GM12878 (cell line): Measurements from ENCODE around the gene PLET1. TPM values are rescaled to one million over a fixed set of nuclear protein-coding genes. Genes with fewer than 3 reads are reported as not detected.

Experiments used
- ATAC-seq: fragments of 200-7000 bp; cut with Tn5 transposase; 3 replicates; pipeline ENCODE4 v1.9.1; 2020; ENCODE audit warnings: mild to moderate bottlenecking, moderate library complexity
- BruUV-seq: library from RNA; stranded (reverse); fragments of 400-500 nt; replicated peaks from 2 replicates; lab custom pipeline; 2021; lab: Mats Ljungman, UMichigan
- CTCF ChIA-PET: fragments of 300-600 bp; sonication (Branson Sonifier 250); formaldehyde crosslinking; extraction: SDS; loops from one replicate; lab custom pipeline; 2021; ENCODE audit warnings: inconsistent platforms; lab: Yijun Ruan, JAX
- POLR2A ChIA-PET: fragments of 350-600 bp; formaldehyde crosslinking; extraction: SDS; loops from one replicate; lab custom pipeline; 2021; ENCODE audit warnings: inconsistent platforms; lab: Charles Lee
- RAD21 ChIA-PET: fragments of 300-600 bp; sonication (Branson Sonifier 250); formaldehyde crosslinking; loops from one replicate; lab custom pipeline; 2023; ENCODE audit warnings: antibody characterized with exemption; ENCODE audit not compliant: unreplicated experiment; lab: Charles Lee
- SMC1A ChIA-PET: fragments of 300-600 bp; sonication (Branson Sonifier 250); formaldehyde crosslinking; loops from one replicate; lab custom pipeline; 2023; ENCODE audit not compliant: unreplicated experiment, uncharacterized antibody; lab: Charles Lee
- DNase-seq: peaks from one replicate; pipeline ENCODE4 v3.0.0-alpha.2; 2011; ENCODE audit warnings: low read depth, low spot score
- FAIRE-seq: peaks from 3 replicates; lab custom pipeline; 2011; peaks lifted over from hg19 to GRCh38; lab: Jason Lieb, UNC
- H2AFZ ChIP-seq: 2 replicates; pipeline ENCODE4 v1.6.0; 2011; ENCODE audit warnings: low read depth, low read length, control low read depth; ENCODE audit not compliant: control insufficient read depth
- H3K27ac ChIP-seq: 2 replicates; pipeline ENCODE4 v1.5.1; 2011; ENCODE audit warnings: control low read depth; ENCODE audit not compliant: control insufficient read depth, insufficient read depth
- H3K27me3 ChIP-seq, 2 experiments: replicated peaks in 1 of 2; 2 replicates each; pipeline versions ENCODE4 v1.6.0 to v1.6.1; 2011; ENCODE audit warnings: low read length in 1 of 2; ENCODE audit not compliant: control insufficient read depth in 2 of 2, insufficient read depth in 2 of 2
- H3K36me3 ChIP-seq, 2 experiments: 2 replicates each; pipeline ENCODE4 v1.5.1; 2011; ENCODE audit warnings: low read length in 1 of 2; ENCODE audit not compliant: control insufficient read depth in 2 of 2, insufficient read depth in 2 of 2
- H3K4me1 ChIP-seq: 2 replicates; pipeline ENCODE4 v1.6.1; 2011; ENCODE audit warnings: mild to moderate bottlenecking, low read length, moderate library complexity, mixed read lengths; ENCODE audit not compliant: control insufficient read depth, insufficient read depth
- H3K4me2 ChIP-seq: 2 replicates; pipeline ENCODE4 v1.6.0; 2011; ENCODE audit warnings: control low read depth; ENCODE audit not compliant: control insufficient read depth, insufficient read depth
- H3K4me3 ChIP-seq: fragments of 200-600 bp; sonication (generic); 2 replicates; pipeline ENCODE4 v1.5.1; 2016
- H3K79me2 ChIP-seq: 2 replicates; pipeline ENCODE4 v1.6.0; 2011; ENCODE audit warnings: low read length; ENCODE audit not compliant: control insufficient read depth, insufficient read depth
- H3K9ac ChIP-seq: 2 replicates; pipeline ENCODE4 v1.8.0; 2011; ENCODE audit warnings: low read length, control low read depth, mixed read lengths; ENCODE audit not compliant: control insufficient read depth, insufficient read depth
- H3K9me3 ChIP-seq: replicated peaks from 3 replicates; pipeline ENCODE4 v1.5.1; 2011; ENCODE audit warnings: mild to moderate bottlenecking, low read length; ENCODE audit not compliant: control insufficient read depth, insufficient read depth
- H4K20me1 ChIP-seq: 2 replicates; pipeline ENCODE4 v1.6.0; 2011; ENCODE audit not compliant: control insufficient read depth, insufficient read depth
- CHD2 ChIP-seq: IDR thresholded peaks from 2 replicates; pipeline ENCODE4 v1.6.1; 2011; ENCODE audit warnings: low read depth, low read length, improper control_type of control experiment, borderline replicate concordance
- DPF2 ChIP-seq: fragments of 450-650 bp; IDR thresholded peaks from 2 replicates; pipeline ENCODE4 v1.6.1; 2017; ENCODE audit warnings: mild to moderate bottlenecking
- EGR1 ChIP-seq, 2 experiments: IDR thresholded peaks; 1 replicate in 1 of 2; 2 replicates in 1 of 2; pipeline ENCODE4 v1.6.1; 2011 to 2012; ENCODE audit warnings: low read depth in 2 of 2, low read length in 2 of 2, borderline replicate concordance in 1 of 2, mild to moderate bottlenecking in 1 of 2, moderate library complexity in 1 of 2
- IKZF1 ChIP-seq: fragments of 450-650 bp; conservative IDR thresholded peaks from 2 replicates; pipeline ENCODE4 v1.6.1; 2017; ENCODE audit warnings: antibody characterized with exemption, mild to moderate bottlenecking
- KAT2A ChIP-seq: conservative IDR thresholded peaks from 2 replicates; pipeline ENCODE4 v1.6.1; 2011; ENCODE audit warnings: low read depth, low read length; ENCODE audit not compliant: control insufficient read depth
- RELA ChIP-seq: fragments of 450-650 bp; IDR thresholded peaks from 2 replicates; pipeline ENCODE4 v1.8.0; 2014; ENCODE audit warnings: borderline replicate concordance; ENCODE audit not compliant: partially characterized antibody
- ZNF217 ChIP-seq: fragments of 450-650 bp; IDR thresholded peaks from 2 replicates; pipeline ENCODE4 v1.6.1; 2017; ENCODE audit warnings: antibody characterized with exemption, mild to moderate bottlenecking
- WGBS: methylation state at CpG from one replicate; pipeline ENCODE4 v1.1.6; 2016; ENCODE audit warnings: low lambda C conversion rate; ENCODE audit not compliant: insufficient replicate concordance, insufficient coverage; ENCODE audit errors: missing lambda C conversion rate; 5-methylcytosine and 5-hydroxymethylcytosine counted together
- in situ Hi-C: fragments of 300-500 bp; cut with MboI; formaldehyde crosslinking; loops from 9 replicates; pipeline ENCODE4 v1.14.3; 2018; ENCODE audit warnings: mixed read lengths
- intact Hi-C: fragments of 100-400 bp; cut with micrococcal nuclease; formaldehyde crosslinking; loops from one replicate; pipeline ENCODE4 v1.14.2; 2022; ENCODE audit not compliant: unreplicated experiment
- polyA plus RNA-seq, 11 experiments: library from polyadenylated mRNA; depleted of rRNA in 4 of 11; unstranded in 6 of 11; stranded (reverse) in 5 of 11; fragments of >200 nt; fragmentation: Nextera tagmentation in 4 of 11; fragmentation: Illumina TruSeq in 1 of 11; extraction: Ambion mirVana in 4 of 11; extraction: Trizol in 1 of 11; gene quantifications; 1 replicate in 1 of 11; 2 replicates in 10 of 11; pipeline versions ENCODE4 v1.2.1 to v1.2.3, GENCODE V29; 2011 to 2016; ENCODE audit warnings: inconsistent platforms in 2 of 11, missing spikeins in 2 of 11, low read depth in 1 of 11
- total RNA-seq, 4 experiments: library from RNA; depleted of rRNA in 3 of 4; stranded (reverse); fragments of >200 nt in 3 of 4; fragmentation: Illumina TruSeq in 1 of 4; extraction: Trizol in 1 of 4; gene quantifications; 2 replicates each; pipeline versions ENCODE4 v1.2.1 to v1.2.3, GENCODE V29; 2013 to 2021
- TF ChIP-seq, protein P1 (sequence below): fragments of 150-350 bp; IDR thresholded peaks from 2 replicates; pipeline ENCODE4 v1.6.1; 2014; ENCODE audit warnings: mild to moderate bottlenecking, low read depth, low read length
- TF ChIP-seq, protein P2 (sequence below): IDR thresholded peaks from 2 replicates; pipeline ENCODE4 v1.6.1; 2011; ENCODE audit warnings: low read depth, low read length, improper control_type of control experiment, borderline replicate concordance

The PLET1 gene
- total and polyA plus RNA-seq, 10 of the 15 experiments (the other 5 are each of a cell fraction or from before 2014, with no cell fraction given): not detected

DNA sequence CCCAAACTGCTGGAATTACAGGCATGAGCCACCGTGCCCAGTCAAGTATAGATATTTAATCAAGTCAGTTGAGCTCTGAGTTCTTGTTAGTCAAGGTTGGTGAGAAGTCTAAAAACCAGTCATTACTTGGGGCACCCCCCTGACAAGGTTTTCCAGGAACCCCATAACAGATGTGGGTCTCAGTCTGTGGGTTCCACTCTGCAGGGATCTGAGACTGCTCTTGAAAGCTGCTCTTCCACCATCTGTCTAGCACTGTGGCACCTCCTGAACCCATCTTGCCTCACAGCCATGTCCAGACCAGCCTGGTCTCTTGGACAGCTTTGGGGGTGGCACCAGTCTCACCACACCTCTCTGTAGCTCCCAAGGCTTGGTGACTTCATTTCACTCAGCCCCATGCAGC lies 44.3 kb upstream of the PLET1 start:
- H3K27ac ChIP-seq: no peak overlapping the region
- H4K20me1 ChIP-seq: no peaks in the 10 kb centered on the region
- SMC1A ChIA-PET: no interaction called here
- H3K79me2 ChIP-seq: no peaks in the 10 kb centered on the region
- TF ChIP-seq RELA (no peak), KAT2A (no peak), DPF2 (no peak), CHD2 (no peak), EGR1 (IDR thresholded peaks at IDR 0.05; ENCODE audit: borderline replicate concordance in 1 of 2, low read depth in 2 of 2, low read length in 2 of 2) (no peak), IKZF1 (no peak), ZNF217 (no peak)
- TF ChIP-seq, protein P1, sequence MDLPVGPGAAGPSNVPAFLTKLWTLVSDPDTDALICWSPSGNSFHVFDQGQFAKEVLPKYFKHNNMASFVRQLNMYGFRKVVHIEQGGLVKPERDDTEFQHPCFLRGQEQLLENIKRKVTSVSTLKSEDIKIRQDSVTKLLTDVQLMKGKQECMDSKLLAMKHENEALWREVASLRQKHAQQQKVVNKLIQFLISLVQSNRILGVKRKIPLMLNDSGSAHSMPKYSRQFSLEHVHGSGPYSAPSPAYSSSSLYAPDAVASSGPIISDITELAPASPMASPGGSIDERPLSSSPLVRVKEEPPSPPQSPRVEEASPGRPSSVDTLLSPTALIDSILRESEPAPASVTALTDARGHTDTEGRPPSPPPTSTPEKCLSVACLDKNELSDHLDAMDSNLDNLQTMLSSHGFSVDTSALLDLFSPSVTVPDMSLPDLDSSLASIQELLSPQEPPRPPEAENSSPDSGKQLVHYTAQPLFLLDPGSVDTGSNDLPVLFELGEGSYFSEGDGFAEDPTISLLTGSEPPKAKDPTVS: no peak
- TF ChIP-seq, protein P2, sequence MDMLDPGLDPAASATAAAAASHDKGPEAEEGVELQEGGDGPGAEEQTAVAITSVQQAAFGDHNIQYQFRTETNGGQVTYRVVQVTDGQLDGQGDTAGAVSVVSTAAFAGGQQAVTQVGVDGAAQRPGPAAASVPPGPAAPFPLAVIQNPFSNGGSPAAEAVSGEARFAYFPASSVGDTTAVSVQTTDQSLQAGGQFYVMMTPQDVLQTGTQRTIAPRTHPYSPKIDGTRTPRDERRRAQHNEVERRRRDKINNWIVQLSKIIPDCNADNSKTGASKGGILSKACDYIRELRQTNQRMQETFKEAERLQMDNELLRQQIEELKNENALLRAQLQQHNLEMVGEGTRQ: no peak
- H2AFZ ChIP-seq: no peak overlapping the region
- no peaks in the 10 kb centered on the region; the same call in 2 of the 3 replicates for H3K9me3 ChIP-seq
- BruUV-seq: no TSS peak
- intact Hi-C loops (no loop called here), in situ Hi-C loops (no loop called here)
- CTCF ChIA-PET: no interaction called here
- no peak for ATAC-seq
- no peak overlapping the region for H3K4me2 ChIP-seq
- POLR2A ChIA-PET: no interaction called here
- FAIRE-seq: no peak
- no peaks in the 10 kb centered on the region for H3K27me3 ChIP-seq
- DNase-seq: no peak
- WGBS: 44% methylated on average over 1 of the region's 1 CpG
- RAD21 ChIA-PET: no interaction called here
- H3K4me3 ChIP-seq: no peak overlapping the region
- H3K9ac ChIP-seq: no peak overlapping the region
- H3K4me1 ChIP-seq: no peaks in the 10 kb centered on the region
- H3K36me3 ChIP-seq: no peaks in the 10 kb centered on the region
